HT1080 (cell line): ENCODE data around the gene ADI1. TPM values are rescaled to one million over a fixed set of nuclear protein-coding genes. Genes with fewer than 3 reads are reported as not detected.
"Not testable (repeated sequence)": the region's sequence is repeated elsewhere in the genome, so short reads cannot be mapped to it uniquely, and the experiment has no call there.

Experiments
- DNase-seq: peaks from one replicate; pipeline ENCODE4 v3.0.0-alpha.2; 2015; ENCODE audit warnings: low read depth
- total RNA-seq: library from RNA; depleted of rRNA; stranded (reverse); fragments of >200 nt; shearing (Covaris generic); gene quantifications from 2 replicates; pipeline ENCODE4 v1.2.3, GENCODE V29; 2014

The ADI1 gene
- total RNA-seq, 1 experiment from 2014 or later: 106 TPM

- DNase-seq: no peak
Observed at GRCh38 chr2:3532941-3533340, 13.6 kb upstream of the ADI1 start.

GRCh38 chr2:3529316-3530025 lies 10.1 kb upstream of the ADI1 start:
- DNase-seq: no peak

GRCh38 chr2:3527886-3528785 lies 8.8 kb upstream of the ADI1 start:
- DNase-seq: no peak

GRCh38 chr2:3526871-3527270 lies 7.5 kb upstream of the ADI1 start:
- no peak for DNase-seq

- DNase-seq: peak; percentile 48
Observed at GRCh38 chr2:3523551-3524041, 4.3 kb upstream of the ADI1 start.

- DNase-seq: no peak
Observed at GRCh38 chr2:3522961-3523421, 3.7 kb upstream of the ADI1 start.

- DNase-seq: no peak
Observed at GRCh38 chr2:3520591-3520990, 1.3 kb upstream of the ADI1 start.

- peak; percentile 98 for DNase-seq
Observed at GRCh38 chr2:3518496-3519254, 656 bp downstream of the ADI1 start.

GRCh38 chr2:3517948-3518495 lies 1.3 kb downstream of the ADI1 start:
- DNase-seq: no peak

- no peak for DNase-seq
Observed at GRCh38 chr2:3516831-3517230, 2.5 kb downstream of the ADI1 start.

- not testable (repeated sequence) for DNase-seq
Observed at GRCh38 chr2:3515438-3515837, 3.9 kb downstream of the ADI1 start.

GRCh38 chr2:3513026-3513810 lies 6.1 kb downstream of the ADI1 start:
- DNase-seq: no peak

GRCh38 chr2:3512086-3512485 lies 7.2 kb downstream of the ADI1 start:
- DNase-seq: no peak

- DNase-seq: no peak
Observed at GRCh38 chr2:3505771-3506170, 13.6 kb downstream of the ADI1 start.

- DNase-seq: no peak
Observed at GRCh38 chr2:3504741-3505140, 14.6 kb downstream of the ADI1 start.

GRCh38 chr2:3503483-3503882 lies 15.8 kb downstream of the ADI1 start:
- DNase-seq: no peak

- no peak for DNase-seq
Observed at GRCh38 chr2:3503046-3503445, 16.3 kb downstream of the ADI1 start.

- DNase-seq: no peak
Observed at GRCh38 chr2:3500326-3500899, 18.9 kb downstream of the ADI1 start.

GRCh38 chr2:3498783-3499394 lies 20.4 kb downstream of the ADI1 start:
- no peak for DNase-seq

- DNase-seq: not testable (repeated sequence)
Observed at GRCh38 chr2:3496708-3497080, 22.6 kb downstream of the ADI1 start.
